ENCODE data around the gene PPBP. TPM values are rescaled to one million over a fixed set of nuclear protein-coding genes. Genes with fewer than 3 reads are reported as not detected.

Gene PPBP
- polyA plus RNA-seq, 1 donor from 2014 or later: not detected

DNA sequence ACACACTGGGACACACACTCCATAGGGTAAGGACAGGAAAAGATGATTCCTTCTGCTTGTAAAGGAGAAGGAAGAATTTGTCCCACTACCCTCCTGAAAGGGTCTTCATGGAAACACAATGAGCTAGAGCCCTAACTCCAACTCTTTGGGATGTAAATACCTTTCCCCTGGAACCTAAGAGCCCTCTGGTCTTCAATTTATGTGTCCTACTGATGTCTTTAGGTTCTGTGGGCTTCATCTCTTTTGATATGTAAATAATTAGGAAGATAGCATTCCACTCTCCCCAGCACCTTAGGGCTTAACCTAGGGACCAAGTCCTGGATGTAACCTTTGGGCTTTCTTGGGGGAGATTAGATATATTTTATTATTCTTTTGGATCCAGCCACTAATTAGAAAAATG is 44.4 kb downstream of the PPBP start:
- no peaks in the 10 kb centered on the region for H3K9me2 ChIP-seq (ENCODE audit: insufficient read depth, low read length)
- H3F3A ChIP-seq (ENCODE audit: insufficient read depth, low read length, poor library complexity, severe bottlenecking): no peaks in the 10 kb centered on the region
- H3K9me3 ChIP-seq (ENCODE audit: low read length): no peaks in the 10 kb centered on the region
- H3K27ac ChIP-seq (ENCODE audit: low read length): no peak overlapping the region
- no peak overlapping the region for H3K4me3 ChIP-seq (ENCODE audit: low read length)
- H4K20me1 ChIP-seq (ENCODE audit: insufficient read depth): no peaks in the 10 kb centered on the region
- TF ChIP-seq, protein P1, sequence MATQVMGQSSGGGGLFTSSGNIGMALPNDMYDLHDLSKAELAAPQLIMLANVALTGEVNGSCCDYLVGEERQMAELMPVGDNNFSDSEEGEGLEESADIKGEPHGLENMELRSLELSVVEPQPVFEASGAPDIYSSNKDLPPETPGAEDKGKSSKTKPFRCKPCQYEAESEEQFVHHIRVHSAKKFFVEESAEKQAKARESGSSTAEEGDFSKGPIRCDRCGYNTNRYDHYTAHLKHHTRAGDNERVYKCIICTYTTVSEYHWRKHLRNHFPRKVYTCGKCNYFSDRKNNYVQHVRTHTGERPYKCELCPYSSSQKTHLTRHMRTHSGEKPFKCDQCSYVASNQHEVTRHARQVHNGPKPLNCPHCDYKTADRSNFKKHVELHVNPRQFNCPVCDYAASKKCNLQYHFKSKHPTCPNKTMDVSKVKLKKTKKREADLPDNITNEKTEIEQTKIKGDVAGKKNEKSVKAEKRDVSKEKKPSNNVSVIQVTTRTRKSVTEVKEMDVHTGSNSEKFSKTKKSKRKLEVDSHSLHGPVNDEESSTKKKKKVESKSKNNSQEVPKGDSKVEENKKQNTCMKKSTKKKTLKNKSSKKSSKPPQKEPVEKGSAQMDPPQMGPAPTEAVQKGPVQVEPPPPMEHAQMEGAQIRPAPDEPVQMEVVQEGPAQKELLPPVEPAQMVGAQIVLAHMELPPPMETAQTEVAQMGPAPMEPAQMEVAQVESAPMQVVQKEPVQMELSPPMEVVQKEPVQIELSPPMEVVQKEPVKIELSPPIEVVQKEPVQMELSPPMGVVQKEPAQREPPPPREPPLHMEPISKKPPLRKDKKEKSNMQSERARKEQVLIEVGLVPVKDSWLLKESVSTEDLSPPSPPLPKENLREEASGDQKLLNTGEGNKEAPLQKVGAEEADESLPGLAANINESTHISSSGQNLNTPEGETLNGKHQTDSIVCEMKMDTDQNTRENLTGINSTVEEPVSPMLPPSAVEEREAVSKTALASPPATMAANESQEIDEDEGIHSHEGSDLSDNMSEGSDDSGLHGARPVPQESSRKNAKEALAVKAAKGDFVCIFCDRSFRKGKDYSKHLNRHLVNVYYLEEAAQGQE (IDR thresholded peaks at IDR 0.05; ENCODE audit: borderline replicate concordance): no peak
- TF ChIP-seq MXI1 (conservative IDR thresholded peaks at IDR 0.05; ENCODE audit: poor library complexity, severe bottlenecking) (no peak), RAD21 (conservative IDR thresholded peaks at IDR 0.05) (no peak), POLR2AphosphoS5 (IDR thresholded peaks at IDR 0.05) (no peak), TAF1 (IDR thresholded peaks at IDR 0.05; ENCODE audit: low read depth) (no peak), EZH2 (IDR thresholded peaks at IDR 0.05; ENCODE audit: borderline replicate concordance, insufficient read depth, low read length, poor library complexity, severe bottlenecking) (no peak), SMC3 (conservative IDR thresholded peaks at IDR 0.05; ENCODE audit: poor library complexity) (no peak), EP300 (conservative IDR thresholded peaks at IDR 0.05; ENCODE audit: poor library complexity, severe bottlenecking) (no peak)
- TF ChIP-seq, protein P2, sequence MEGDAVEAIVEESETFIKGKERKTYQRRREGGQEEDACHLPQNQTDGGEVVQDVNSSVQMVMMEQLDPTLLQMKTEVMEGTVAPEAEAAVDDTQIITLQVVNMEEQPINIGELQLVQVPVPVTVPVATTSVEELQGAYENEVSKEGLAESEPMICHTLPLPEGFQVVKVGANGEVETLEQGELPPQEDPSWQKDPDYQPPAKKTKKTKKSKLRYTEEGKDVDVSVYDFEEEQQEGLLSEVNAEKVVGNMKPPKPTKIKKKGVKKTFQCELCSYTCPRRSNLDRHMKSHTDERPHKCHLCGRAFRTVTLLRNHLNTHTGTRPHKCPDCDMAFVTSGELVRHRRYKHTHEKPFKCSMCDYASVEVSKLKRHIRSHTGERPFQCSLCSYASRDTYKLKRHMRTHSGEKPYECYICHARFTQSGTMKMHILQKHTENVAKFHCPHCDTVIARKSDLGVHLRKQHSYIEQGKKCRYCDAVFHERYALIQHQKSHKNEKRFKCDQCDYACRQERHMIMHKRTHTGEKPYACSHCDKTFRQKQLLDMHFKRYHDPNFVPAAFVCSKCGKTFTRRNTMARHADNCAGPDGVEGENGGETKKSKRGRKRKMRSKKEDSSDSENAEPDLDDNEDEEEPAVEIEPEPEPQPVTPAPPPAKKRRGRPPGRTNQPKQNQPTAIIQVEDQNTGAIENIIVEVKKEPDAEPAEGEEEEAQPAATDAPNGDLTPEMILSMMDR (IDR thresholded peaks at IDR 0.05; ENCODE audit: poor library complexity, severe bottlenecking): no peak
- H3K79me2 ChIP-seq (replicated peaks; ENCODE audit: insufficient read depth, low read length): no peaks in the 10 kb centered on the region
- no peak overlapping the region for H3K9ac ChIP-seq (ENCODE audit: low read length)
- peaks cover 23% of the 10 kb centered on the region for H3K27me3 ChIP-seq (ENCODE audit: insufficient read depth, low read depth, low read length)
- no peaks in the 10 kb centered on the region for H3K36me3 ChIP-seq (ENCODE audit: insufficient read depth, low read length)
- H2AFZ ChIP-seq (ENCODE audit: low read depth, low read length): no peak overlapping the region
- H3K4me2 ChIP-seq (ENCODE audit: low read length): no peak overlapping the region

DNA sequence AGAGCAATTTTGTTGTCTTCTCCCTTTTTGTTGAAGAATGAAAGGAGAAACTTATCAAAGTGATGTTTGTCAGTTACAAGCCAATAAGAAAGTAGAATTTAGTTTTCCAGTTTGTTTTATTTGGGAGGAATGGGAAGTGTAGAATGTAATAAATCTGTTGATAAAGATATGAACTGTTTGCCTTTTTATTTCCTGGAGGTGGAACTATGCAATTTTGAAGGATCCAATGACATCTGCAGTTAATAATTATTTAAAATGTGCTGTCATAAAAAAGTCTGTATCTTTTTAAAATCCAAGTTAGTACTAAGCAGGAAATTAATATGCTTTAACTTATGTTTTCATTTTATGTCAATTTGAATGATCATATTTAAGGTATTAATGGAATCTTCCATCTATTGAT is 51.0 kb downstream of the PPBP start:
- Histone ChIP-seq H3K27ac (ENCODE audit: low read length) (no peak overlapping the region), H3K27me3 (ENCODE audit: insufficient read depth, low read depth, low read length) (no peaks in the 10 kb centered on the region), H3K9me2 (ENCODE audit: insufficient read depth, low read length) (no peaks in the 10 kb centered on the region), H4K20me1 (ENCODE audit: insufficient read depth) (no peaks in the 10 kb centered on the region), H3K4me3 (ENCODE audit: low read length) (no peak overlapping the region), H2AFZ (ENCODE audit: low read depth, low read length) (no peak overlapping the region), H3F3A (ENCODE audit: insufficient read depth, low read length, poor library complexity, severe bottlenecking) (no peaks in the 10 kb centered on the region), H3K9me3 (ENCODE audit: low read length) (no peaks in the 10 kb centered on the region), H3K79me2 (replicated peaks; ENCODE audit: insufficient read depth, low read length) (no peaks in the 10 kb centered on the region), H3K9ac (ENCODE audit: low read length) (no peak overlapping the region), H3K4me2 (ENCODE audit: low read length) (no peak overlapping the region), H3K36me3 (ENCODE audit: insufficient read depth, low read length) (no peaks in the 10 kb centered on the region)
- TF ChIP-seq, protein P2 (IDR thresholded peaks at IDR 0.05; ENCODE audit: poor library complexity, severe bottlenecking): no peak
- TF ChIP-seq MXI1 (conservative IDR thresholded peaks at IDR 0.05; ENCODE audit: poor library complexity, severe bottlenecking): no peak
- no peak for TF ChIP-seq RAD21 (conservative IDR thresholded peaks at IDR 0.05)
- TF ChIP-seq SMC3 (conservative IDR thresholded peaks at IDR 0.05; ENCODE audit: poor library complexity): no peak
- TF ChIP-seq TAF1 (IDR thresholded peaks at IDR 0.05; ENCODE audit: low read depth): no peak
- no peak for TF ChIP-seq EP300 (conservative IDR thresholded peaks at IDR 0.05; ENCODE audit: poor library complexity, severe bottlenecking)
- TF ChIP-seq, protein P1 (IDR thresholded peaks at IDR 0.05; ENCODE audit: borderline replicate concordance): no peak
- TF ChIP-seq EZH2 (IDR thresholded peaks at IDR 0.05; ENCODE audit: borderline replicate concordance, insufficient read depth, low read length, poor library complexity, severe bottlenecking): no peak
- no peak for TF ChIP-seq POLR2AphosphoS5 (IDR thresholded peaks at IDR 0.05)
